ENCODE data around the gene PLEKHA8.

DNA sequence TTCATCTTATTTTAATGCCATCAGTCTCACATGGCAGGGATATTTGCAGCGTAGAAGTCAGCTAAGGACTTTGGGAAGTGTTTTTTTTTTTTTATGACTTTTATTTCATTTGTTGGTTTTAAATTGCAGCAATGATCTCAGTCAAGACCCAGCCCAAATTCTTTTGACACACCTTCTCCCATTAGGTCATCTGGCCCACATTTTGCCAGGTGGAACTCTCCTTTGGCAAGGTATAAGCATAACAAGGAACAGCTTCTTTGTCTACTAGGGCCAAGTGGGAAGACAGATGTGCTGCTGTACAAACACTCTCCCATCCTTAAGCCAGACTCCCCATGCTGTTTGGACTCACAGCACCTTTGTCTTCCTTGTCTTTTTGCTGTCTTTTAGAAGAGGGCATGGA, 41.8 kb downstream of the PLEKHA8 start:
- no peak for TF ChIP-seq CTCF (IDR thresholded peaks at IDR 0.05)
- TF ChIP-seq POLR2A (IDR thresholded peaks at IDR 0.05), result no peak

Data from adrenal gland (tissue), 5 donors.